IPS-NIHi7 (cell line): ENCODE measurements around the gene PPIL1.
"Not testable (repeated sequence)": the region's sequence is repeated elsewhere in the genome, so short reads cannot be mapped to it uniquely, and the experiment has no call there.

Experiments used
- DNase-seq: peaks from one replicate; pipeline ENCODE4 v3.0.0; 2012; ENCODE audit warnings: mixed read lengths; ENCODE audit errors: extremely low spot score

The PPIL1 gene

GRCh38 chr6:36874443-36875249, at the start of gene PPIL1:
PPIL1 (minus strand) TSS chr6:36874803; CDS start chr6:36874772, 31 bp downstream.
- peak; percentile 89 for DNase-seq

DNA sequence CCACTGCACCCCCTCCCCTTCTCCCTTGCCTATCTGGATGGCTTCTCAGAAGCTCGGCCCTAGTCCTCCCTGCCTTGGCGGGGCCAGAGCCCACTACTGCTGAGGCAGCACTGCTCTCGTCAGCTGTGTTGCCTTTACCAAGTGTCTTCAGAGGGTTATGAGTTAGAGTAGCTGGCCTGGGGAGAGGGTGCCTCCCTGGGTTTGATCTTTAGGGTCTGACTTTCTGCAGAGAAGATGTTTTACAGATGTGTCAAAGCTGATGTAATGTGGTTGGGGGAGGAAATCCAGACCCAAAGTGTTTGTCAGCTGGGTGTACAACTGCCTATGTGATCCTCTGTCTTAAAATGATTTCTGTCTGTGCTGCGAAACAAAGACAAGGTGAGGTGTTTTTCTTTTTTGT, 49.5 kb upstream of the PPIL1 start:
- no peak for DNase-seq

- DNase-seq: no peak
Observed at GRCh38 chr6:36920546-36920945, 45.9 kb upstream of the PPIL1 start.

GRCh38 chr6:36920049-36920448, 45.4 kb upstream of the PPIL1 start:
- no peak for DNase-seq

DNA sequence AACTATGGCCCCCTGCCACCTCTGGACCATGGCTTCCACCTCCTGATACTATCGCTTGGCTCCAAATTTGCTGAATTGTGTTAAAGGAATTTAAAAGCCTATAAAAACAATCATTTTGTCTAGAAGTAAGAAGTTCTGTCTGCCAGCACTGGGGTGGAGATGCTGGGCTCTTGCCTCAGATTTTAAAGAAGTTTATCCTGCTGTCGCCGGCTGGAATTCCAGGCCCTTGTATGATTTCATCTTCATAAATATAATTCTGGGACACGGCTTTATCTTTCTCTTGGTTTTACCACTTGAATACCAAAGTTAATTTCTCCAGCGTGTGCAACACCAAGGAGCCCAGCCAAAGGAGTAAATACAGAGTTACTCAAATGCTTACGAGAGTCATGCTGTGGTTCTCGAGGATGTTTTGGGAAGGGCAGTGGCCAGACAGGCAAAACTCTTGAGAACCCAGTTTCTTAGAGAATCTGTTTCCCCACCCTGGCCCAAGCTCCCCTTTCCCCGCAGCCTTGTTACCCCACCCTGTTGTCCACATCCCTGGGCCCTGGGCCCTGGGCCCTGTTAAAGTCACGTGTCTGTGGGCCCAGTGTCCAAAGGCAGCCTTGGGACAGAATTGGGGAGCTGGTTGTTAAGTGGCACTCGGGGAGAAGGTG, 43.1 kb upstream of the PPIL1 start:
- DNase-seq: no peak

GRCh38 chr6:36916126-36916525, 41.5 kb upstream of the PPIL1 start:
- no peak for DNase-seq

GRCh38 chr6:36915599-36915998, 41.0 kb upstream of the PPIL1 start:
- DNase-seq: no peak

DNA sequence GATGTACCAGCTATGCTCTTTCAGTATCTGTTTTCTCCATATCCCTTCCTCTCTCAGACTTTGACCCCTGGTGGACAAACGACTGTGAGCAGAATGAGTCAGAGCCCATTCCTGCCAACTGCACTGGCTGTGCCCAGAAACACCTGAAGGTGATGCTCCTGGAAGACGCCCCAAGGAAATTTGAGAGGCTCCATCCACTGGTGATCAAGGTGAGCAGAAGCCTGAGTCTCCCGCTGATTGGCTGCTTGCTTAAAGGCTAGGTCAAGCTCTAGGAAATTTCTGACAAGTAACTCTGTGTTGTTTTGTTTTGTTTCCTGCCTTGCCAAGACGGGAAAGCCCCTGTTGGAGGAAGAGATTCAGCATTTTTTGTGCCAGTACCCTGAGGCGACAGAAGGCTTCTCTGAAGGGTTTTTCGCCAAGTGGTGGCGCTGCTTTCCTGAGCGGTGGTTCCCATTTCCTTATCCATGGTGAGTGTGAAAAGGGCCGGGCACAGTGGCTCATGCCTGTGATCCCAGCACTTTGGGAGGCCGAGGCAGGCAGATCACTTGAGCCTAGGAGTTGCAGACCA, 39.7 kb upstream of the PPIL1 start:
- DNase-seq: peak; percentile 71

- DNase-seq: no peak
Observed at GRCh38 chr6:36913082-36913481, 38.5 kb upstream of the PPIL1 start.

DNA sequence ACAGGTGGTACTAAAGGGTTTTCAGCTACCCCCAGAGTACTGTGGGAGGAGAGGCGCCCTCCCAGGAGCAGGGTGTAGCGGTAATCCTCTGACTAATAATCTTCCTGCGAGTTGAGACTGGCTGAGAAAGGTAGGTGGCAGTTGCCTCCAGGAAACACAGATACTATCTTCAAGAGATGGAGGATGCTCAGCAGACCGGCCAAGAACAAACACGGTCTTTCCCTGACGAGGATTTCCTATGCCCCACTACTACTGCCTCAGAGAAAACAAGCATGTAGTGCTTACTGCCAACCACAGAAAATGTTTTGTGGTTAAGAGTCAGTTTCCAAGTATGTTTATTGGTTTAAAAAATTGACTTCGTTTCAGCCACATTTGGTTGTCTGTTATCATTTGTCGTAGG, 38.0 kb upstream of the PPIL1 start:
- DNase-seq: no peak

DNA sequence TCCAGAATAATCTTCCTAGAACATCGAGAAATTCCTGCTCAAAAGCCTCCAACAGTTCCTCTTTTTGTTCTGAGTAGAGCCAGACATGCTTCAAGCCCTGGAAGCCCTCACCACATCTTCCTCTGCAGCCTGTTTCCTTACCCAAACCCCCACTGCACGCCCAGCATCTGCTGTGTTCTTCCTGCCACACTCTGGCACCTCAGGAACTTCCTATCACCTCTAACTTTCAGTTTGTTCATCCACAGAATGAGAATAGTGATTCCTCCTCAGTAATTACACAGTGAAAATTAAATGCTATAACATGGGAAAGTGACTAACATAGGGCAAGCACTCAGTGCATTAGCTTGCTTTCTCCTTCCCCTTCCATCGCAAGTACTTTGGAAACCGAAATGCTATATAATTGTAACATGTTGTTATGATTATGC, 37.4 kb upstream of the PPIL1 start:
- no peak for DNase-seq

DNA sequence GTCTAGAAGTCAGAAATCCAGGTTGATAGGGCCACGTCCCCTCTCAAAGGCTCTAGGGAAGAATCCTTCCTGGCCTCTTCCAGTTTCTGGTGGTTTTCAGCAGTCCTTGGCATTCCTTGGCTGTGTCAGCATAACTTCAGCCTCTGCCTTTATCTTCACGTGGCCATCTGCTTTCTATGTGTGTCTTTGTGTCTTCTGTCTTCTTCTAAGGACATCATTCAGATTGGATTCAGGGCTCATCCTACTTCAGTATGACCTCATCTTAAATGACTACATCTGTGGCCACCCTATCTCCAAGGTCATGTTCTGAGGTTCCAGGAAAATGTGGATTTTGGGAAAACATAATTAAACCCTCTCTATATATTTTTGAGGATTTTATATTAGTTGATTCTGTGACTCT, 34.1 kb upstream of the PPIL1 start:
- DNase-seq: no peak

DNA sequence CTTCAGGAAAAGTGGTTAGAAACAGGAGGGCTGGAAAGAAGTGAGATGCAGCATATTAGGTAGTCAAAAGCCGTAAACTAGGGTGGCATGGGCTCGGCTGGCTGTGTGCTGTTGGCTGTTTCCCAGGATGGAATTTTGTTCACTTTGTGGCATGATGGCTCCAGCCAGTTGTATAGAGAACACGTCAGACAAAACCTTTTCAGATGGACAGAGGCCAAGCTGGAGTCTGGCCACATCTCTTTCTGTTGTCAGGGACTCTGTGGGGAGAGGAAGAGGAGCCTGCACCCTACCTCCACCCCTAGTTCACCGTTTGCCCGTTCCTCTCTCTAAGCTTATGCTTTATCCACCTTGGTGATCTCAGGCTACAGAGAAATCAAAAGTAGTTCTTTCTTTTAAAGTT, 33.2 kb upstream of the PPIL1 start:
- DNase-seq: no peak

DNA sequence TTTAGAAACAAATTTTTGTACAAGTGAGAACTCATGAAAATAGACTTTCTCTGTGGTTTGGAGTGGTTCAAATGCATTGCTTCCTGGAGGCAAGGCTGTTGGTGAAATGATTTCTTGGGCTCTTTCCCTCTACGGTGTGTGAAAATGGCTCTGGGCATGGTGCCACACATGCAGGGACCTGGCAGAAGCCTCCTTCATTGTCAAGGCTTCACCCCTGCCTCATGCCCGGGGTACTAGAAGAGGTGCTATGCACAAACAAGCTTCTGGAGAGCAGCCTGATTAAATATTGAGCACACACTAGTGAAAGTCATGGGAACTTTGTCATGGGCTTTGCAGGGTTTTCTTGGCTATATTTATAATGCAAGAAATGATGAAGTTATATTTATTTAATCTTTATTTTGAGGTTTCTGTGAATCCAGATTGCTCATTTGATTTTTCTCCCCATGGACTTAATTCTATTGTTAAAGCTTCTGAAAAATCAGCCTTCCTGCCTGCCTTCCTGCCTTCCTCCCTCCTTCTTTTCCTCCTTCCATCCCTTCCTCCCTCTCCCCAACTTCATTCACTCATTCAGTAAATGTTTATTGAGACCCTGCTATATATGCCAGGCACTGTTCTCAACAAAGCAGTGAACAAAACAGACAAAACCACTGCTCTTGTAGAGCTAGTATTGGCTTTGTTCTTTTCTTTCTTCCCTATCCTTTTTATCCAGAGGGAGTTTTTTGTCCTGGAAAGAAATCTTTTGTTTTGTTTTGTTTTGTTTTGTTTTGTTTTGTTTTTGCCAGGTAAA, 32.1 kb upstream of the PPIL1 start:
- DNase-seq: no peak

DNA sequence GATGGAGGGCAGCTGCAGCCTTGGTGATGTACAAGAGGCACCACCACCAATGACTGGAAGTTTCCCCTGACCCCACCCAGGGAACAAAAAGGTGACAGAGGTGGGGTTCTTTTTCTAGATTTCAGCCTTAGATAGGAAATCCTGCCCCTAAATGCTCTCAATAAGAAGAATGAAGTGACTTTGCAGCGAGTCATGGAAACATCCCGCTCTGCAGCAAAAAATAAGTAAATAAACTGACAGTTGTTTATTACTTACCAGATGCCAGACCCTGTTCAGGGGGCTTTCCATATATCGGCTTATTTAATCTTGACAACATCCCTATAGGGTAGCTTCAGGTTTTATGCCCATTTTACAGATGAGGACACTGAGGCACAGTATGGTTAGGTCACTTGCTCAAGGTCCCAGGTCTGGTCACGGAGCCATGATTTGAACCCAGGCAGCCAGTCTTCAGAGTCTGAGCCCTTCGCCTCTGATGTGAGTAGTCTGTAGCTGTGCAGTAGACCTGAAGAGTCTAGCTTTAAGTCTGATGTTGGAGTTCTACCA, 30.3 kb upstream of the PPIL1 start:
- DNase-seq: no peak

DNA sequence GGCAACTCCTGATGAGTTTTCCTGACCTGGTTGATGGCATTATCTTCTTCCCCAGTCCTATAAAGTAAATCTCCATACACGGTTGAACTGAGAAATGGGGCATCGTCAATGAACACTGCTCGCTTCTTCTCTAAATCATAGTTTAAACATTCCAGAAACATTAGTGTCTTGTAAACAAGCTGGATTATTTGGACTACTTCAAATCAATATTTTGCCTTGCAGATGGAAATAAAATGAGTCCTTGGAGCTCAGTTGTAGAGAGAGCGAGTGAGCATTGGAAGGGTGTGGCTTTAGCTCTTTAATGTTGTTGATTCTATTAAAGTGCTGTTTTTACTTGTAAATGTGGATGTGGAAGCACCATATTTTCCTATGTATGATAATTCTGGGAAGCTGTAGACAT, 29.5 kb upstream of the PPIL1 start:
- no peak for DNase-seq

- DNase-seq: peak; percentile 43
Observed at GRCh38 chr6:36897609-36898008, 23.0 kb upstream of the PPIL1 start.

DNA sequence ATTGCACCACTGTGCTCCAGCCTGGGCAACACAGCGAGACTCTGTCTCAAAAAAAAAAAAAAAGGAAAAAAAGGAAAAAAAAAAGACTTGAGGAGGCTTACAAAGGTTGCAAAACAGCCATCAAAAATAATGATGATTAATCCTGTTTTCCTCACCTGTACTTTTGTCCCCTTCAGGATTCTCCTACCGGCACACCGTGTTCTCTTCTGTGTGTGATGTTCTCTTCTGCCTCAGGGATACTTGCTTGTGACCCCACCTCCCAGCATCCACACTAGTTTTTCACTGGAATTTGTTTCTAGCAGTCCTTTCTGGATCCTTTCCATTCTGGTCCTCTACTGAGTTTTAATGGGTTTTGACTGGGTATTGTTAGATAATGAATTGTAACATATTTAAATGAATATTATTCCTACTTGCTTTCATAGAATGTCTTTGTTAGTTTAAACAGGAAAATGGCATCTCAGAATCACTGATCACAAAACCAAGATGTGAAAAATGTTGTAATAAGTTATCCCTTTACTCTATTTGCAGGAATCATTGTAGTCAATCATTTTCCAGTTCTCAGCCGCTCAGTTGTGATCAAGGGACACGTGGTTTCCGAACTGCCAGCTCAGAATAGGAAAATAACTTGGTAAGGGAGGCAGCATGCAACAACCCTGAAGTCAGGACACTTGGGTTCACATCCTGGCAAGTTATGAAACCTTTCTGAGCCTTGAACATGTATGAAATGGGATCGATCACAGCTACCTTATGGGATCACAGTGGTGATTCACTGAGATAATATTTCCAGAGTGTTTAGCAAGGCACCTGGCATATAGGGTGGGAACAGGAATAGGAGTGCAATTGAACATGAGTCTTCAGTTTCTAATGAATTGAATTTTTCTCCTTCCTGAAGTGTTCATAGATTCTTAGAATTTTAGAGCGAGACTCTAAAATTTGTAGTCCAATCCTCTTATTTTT, 19.7 kb upstream of the PPIL1 start:
- DNase-seq: no peak

- DNase-seq: not testable (repeated sequence)
Observed at GRCh38 chr6:36891153-36891552, 16.6 kb upstream of the PPIL1 start.

DNA sequence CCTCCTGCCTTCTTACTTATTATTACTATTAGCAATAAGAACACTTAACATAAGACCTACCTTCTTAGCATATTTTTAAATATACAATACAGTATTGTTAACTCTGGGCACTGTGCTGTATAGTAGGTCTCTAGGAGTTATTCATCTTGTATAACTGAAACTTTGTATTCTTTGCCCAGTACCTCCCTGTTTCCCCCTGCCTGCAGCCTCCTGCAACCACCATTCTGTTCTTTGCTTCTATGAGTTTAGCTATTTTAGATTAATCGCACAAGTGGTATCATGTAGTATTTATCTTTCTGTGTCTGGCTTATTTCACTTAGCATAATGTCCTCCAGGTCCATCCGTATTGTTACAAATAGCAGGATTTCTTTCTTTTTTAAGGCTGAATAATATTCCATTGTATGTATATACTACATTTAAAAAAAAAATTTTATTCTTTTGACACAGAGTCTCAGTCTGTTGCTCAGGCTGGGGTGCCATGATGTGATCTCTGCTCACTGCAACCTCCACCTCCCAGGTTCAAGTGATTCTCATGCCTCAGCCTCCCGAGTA, 15.6 kb upstream of the PPIL1 start:
- DNase-seq: no peak
